ENCODE measurements around the gene ZRANB1.

ZRANB1 gene

DNA sequence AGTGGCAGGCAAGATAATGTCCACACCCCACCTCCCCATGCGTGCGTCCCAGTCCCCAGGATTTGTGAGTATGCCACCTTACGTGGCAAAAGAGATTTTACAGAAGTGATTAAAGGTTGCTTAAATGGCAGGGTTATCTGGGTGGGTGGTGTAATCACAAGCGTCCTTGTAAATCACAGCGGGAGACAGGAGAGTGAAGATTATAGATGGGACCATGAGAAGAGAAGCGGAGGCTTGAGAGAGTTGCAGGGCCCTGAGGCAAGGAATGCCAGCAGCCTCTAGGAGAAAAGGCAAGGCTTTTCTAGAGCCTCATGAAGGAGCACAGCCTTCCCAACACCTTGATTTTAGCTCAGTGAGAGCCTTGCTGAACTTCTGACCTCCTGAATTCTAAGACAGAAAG lies 10.2 kb downstream of the ZRANB1 start:
- TF ChIP-seq, protein P1, sequence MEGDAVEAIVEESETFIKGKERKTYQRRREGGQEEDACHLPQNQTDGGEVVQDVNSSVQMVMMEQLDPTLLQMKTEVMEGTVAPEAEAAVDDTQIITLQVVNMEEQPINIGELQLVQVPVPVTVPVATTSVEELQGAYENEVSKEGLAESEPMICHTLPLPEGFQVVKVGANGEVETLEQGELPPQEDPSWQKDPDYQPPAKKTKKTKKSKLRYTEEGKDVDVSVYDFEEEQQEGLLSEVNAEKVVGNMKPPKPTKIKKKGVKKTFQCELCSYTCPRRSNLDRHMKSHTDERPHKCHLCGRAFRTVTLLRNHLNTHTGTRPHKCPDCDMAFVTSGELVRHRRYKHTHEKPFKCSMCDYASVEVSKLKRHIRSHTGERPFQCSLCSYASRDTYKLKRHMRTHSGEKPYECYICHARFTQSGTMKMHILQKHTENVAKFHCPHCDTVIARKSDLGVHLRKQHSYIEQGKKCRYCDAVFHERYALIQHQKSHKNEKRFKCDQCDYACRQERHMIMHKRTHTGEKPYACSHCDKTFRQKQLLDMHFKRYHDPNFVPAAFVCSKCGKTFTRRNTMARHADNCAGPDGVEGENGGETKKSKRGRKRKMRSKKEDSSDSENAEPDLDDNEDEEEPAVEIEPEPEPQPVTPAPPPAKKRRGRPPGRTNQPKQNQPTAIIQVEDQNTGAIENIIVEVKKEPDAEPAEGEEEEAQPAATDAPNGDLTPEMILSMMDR (IDR thresholded peaks at IDR 0.05; ENCODE audit: borderline replicate concordance, insufficient read depth, low read depth, low read length): no peak
- H3K4me3 ChIP-seq (ENCODE audit: low read depth, low read length): no peak overlapping the region

DNA sequence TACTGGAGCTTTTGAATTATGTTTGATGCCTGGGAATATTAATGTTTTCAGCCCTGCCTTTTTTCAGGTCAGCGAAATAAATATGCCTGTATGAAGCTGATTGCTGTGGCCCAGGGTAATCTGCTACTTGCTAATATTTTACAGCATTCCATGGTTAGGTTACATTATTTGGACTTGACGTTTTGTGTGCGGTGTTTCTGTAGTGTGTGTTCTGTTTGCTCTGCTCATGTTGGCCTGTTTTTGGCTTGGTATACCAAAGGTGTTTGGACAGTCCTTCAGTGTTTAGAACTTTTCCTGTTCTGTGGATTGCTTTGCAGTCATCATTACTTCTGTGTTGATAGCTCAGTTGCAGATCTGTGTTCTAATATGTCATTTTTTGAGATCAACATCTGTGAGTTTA lies 11.5 kb downstream of the ZRANB1 start:
- TF ChIP-seq, protein P1 (IDR thresholded peaks at IDR 0.05; ENCODE audit: borderline replicate concordance, insufficient read depth, low read depth, low read length): no peak
- H3K4me3 ChIP-seq (ENCODE audit: low read depth, low read length): no peak overlapping the region

DNA sequence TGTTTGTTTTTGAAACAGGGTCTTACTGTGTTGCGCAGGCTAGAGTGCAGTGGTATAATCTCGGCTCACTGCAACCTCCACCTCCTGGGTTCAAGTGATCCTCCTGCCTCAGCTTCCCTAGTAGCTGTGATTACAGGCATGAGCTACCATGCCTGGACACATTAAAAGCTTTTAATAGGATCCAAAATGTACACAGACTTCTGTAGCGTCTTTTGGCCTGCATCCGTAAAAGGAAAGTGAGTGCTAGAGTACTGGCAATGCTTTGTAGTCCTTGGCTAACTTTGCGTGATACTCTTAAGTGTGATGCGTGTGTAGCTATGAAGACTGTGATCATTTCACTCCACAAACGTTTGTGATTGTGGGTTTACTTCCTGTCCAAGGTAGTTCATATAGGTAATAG lies 13.3 kb downstream of the ZRANB1 start:
- H3K4me3 ChIP-seq (ENCODE audit: low read depth, low read length): no peak overlapping the region
- TF ChIP-seq, protein P1 (IDR thresholded peaks at IDR 0.05; ENCODE audit: borderline replicate concordance, insufficient read depth, low read depth, low read length): no peak

DNA sequence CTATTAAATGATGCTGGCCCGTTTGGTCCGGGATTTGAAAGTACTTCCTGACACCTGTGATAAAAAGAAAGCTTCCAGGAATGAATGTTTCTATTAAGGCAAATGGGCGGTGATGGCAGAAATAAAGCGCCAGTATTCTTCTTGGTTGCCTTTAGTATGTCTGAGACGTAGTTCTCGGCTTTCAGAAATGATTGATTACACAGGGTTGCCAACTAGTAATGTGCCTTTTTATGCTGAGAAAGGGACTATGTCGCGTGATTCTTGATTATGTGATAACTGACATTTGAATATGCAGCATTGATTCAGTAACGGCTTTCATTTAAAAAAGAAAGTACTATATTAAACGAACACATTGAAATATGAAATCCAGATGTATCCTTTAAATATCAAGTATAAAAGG lies 13.9 kb downstream of the ZRANB1 start:
- no peak overlapping the region for H3K4me3 ChIP-seq (ENCODE audit: low read depth, low read length)
- TF ChIP-seq, protein P1 (IDR thresholded peaks at IDR 0.05; ENCODE audit: borderline replicate concordance, insufficient read depth, low read depth, low read length): no peak

DNA sequence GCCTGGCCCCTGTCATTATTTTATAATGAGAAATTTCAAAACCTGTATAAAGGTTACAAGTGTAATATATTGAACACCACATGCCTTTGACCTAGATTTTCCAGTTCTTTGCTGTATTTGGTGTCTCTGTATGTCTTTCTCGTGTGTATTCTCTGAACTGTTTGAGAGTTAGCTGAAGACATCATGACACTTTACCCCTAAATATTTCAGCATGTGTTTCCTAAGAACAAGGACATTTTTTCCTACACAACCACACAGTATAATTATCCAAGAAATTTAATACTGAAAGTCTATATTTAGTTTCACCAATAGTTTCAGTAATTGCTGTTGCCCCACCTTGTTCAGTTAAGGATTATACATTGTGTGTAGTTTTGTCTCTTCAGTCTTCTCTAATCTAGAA lies 14.8 kb downstream of the ZRANB1 start:
- TF ChIP-seq, protein P1 (IDR thresholded peaks at IDR 0.05; ENCODE audit: borderline replicate concordance, insufficient read depth, low read depth, low read length): no peak
- no peak overlapping the region for H3K4me3 ChIP-seq (ENCODE audit: low read depth, low read length)

DNA sequence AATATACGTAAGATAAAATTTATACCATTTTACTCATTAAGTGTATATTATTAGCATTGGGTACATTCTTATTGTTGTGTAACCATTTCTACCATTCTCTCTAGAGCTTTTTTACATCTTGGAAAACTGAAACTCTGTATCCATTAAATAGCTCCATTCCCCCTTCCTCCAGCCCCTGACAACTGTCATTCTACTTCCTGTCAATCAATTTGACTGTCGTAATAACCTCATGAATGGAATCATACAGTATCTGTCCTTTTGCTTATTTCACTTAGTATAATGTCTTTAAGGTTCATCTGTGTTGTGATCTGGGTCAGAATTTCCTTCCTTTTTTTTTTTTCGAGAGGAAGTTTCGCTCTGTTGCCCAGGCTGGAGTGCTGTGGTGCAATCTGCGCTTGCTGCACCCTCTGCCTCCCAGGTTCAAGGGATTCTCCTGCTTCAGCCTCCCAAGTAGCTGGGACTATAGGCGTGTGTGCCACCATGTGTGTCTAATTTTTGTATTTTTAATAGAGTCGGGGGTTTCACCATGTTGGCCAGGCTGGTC lies 15.6 kb downstream of the ZRANB1 start:
- TF ChIP-seq, protein P1 (IDR thresholded peaks at IDR 0.05; ENCODE audit: borderline replicate concordance, insufficient read depth, low read depth, low read length): no peak
- no peak overlapping the region for H3K4me3 ChIP-seq (ENCODE audit: low read depth, low read length)

DNA sequence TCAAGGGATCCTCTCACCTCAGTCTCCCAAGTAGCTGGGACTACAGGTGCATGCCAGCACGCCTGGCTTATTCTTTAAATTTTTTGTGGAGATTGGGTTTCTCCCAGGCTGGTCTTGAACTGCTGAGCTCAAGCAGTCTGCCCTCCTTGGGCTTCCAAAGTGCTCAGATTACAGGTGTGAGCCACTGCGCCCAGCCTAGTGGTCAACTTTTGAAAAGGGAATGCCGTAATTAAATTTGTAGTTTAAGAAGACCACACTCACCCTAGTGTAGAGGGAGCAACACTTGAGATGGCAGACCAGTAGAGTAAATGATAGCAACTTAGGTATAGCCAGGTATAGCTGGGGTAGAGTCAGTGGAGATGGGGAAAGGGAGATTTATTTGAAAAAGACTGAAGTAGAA lies 17.6 kb downstream of the ZRANB1 start:
- TF ChIP-seq, protein P1 (IDR thresholded peaks at IDR 0.05; ENCODE audit: borderline replicate concordance, insufficient read depth, low read depth, low read length): no peak
- no peak overlapping the region for H3K4me3 ChIP-seq (ENCODE audit: low read depth, low read length)
